Fibroblast of lung (primary cell): ENCODE data around the gene VCPKMT.

Experiments
- CTCF ChIP-seq, 2 donors: IDR thresholded peaks in 1 of 2; conservative IDR thresholded peaks in 1 of 2; 1 replicate in 1 of 2; 2 replicates in 1 of 2; pipeline ENCODE4 v1.5.1; 2011 to 2012; ENCODE audit warnings: low read length in 2 of 2, control low read depth in 1 of 2, inconsistent platforms in 1 of 2, low read depth in 1 of 2, mild to moderate bottlenecking in 1 of 2
- EZH2 ChIP-seq: IDR thresholded peaks from 2 replicates; pipeline ENCODE4 v1.5.1; 2012; ENCODE audit warnings: low read length, control low read depth, mild to moderate bottlenecking; ENCODE audit errors: missing control alignments

GRCh38 chr14:50086321-50086711 is 30.1 kb downstream of the VCPKMT start:
- TF ChIP-seq CTCF (conservative IDR thresholded peaks at IDR 0.05 in 1 of 2, IDR thresholded peaks at IDR 0.05 in 1 of 2; ENCODE audit: low read depth in 1 of 2, low read length in 2 of 2), result no peak
- TF ChIP-seq EZH2, result no peak
